ENCODE data around the gene ZNF236.

Gene ZNF236

DNA sequence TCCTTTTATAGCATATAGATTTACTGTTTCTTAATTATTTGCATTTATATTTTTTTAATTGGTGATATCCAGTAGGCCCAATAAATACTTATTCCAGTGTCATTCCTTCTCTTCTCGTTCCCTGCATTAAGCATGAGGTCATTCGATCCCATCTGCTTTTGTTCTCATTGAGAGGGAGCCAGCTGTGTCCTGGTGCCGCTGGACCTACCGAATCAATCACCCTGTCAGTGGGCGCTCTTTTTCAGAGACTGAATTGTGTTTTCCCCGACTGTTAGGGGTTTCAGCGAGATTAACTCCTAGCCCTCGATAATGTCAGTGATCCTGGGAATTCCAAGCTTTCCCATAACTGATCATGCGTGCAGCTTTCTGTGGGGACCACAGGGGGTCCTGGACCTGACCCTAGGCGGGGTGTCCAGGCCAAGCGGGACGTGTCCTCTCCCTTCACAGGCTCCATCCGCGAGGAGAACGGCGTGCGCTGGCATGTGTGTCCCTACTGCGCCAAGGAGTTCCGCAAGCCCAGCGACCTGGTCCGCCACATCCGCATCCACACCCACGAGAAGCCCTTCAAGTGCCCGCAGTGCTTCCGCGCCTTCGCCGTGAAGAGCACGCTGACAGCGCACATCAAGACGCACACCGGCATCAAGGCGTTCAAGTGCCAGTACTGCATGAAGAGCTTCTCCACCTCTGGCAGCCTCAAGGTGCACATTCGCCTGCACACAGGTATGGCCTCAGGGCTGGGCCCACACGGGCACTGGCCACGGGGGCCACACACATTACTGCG is 72.4 kb downstream of the ZNF236 start:
- Mint-ChIP-seq H3K9me3 (peaks cover 8% of the 10 kb centered on the region), H3K36me3 (ENCODE audit: low read depth) (peaks cover 93% of the 10 kb centered on the region), H3K4me1 (no peaks in the 10 kb centered on the region), H3K27ac (no peak overlapping the region), H3K4me3 (no peak overlapping the region), H3K27me3 (ENCODE audit: low read depth) (no peaks in the 10 kb centered on the region)
- TF ChIP-seq CTCF (IDR thresholded peaks at IDR 0.05; ENCODE audit: unreplicated experiment in 3 of 3), result no peak

DNA sequence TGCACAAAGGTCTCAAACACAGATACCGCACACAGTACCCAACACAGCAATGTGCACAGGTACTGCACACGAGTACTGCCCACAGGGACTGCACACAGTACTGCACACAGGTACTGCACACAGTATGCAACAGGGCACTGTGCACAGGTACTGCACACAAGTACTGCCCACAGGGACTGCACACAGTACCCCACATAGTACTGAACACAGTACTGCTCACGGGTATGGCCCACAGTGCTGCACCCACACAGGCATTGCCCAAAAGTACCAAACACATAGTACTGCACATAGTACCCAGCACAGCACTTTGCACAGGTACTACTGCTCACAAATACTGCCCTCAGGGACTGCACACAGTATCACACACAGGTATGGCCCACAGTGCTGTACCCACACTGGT is 73.1 kb downstream of the ZNF236 start:
- Mint-ChIP-seq H3K4me1 (no peaks in the 10 kb centered on the region), H3K4me3 (no peak overlapping the region), H3K27ac (no peak overlapping the region), H3K9me3 (peaks cover 8% of the 10 kb centered on the region), H3K27me3 (ENCODE audit: low read depth) (no peaks in the 10 kb centered on the region), H3K36me3 (ENCODE audit: low read depth) (peaks cover 92% of the 10 kb centered on the region)
- TF ChIP-seq CTCF (IDR thresholded peaks at IDR 0.05; ENCODE audit: unreplicated experiment in 3 of 3), result no peak

DNA sequence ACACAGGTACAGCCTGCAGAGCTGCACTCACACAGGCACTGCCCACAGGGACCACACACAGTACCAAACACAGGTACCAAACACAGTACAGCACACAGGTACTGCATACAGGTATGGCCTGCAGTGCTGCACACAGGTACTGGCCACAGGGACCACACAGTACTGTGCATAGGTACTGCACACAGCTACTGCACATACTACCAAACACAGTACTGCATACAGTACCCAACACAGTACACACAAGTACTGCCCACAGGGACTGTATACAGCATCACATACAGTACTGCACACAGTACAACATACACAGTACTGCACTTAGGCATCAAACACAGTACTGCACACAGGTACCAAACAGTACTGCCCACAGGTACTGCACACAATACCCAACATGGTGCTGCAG is 74.3 kb downstream of the ZNF236 start:
- Mint-ChIP-seq H3K9me3 (peaks cover 4% of the 10 kb centered on the region), H3K4me1 (no peaks in the 10 kb centered on the region), H3K36me3 (ENCODE audit: low read depth) (peaks cover 88% of the 10 kb centered on the region), H3K4me3 (no peak overlapping the region), H3K27ac (no peak overlapping the region), H3K27me3 (ENCODE audit: low read depth) (no peaks in the 10 kb centered on the region)
- TF ChIP-seq CTCF (IDR thresholded peaks at IDR 0.05; ENCODE audit: unreplicated experiment in 3 of 3), result no peak

- H3K27me3 Mint-ChIP-seq (ENCODE audit: low read depth), result no peaks in the 10 kb centered on the region
- TF ChIP-seq CTCF (IDR thresholded peaks at IDR 0.05; ENCODE audit: unreplicated experiment in 3 of 3), result no peak
- peaks cover 88% of the 10 kb centered on the region for H3K36me3 Mint-ChIP-seq (ENCODE audit: low read depth)
- no peak overlapping the region for H3K4me3 Mint-ChIP-seq
- H3K4me1 Mint-ChIP-seq, result no peaks in the 10 kb centered on the region
- H3K9me3 Mint-ChIP-seq, result peaks cover 2% of the 10 kb centered on the region
- no peak overlapping the region for H3K27ac Mint-ChIP-seq
These were observed 74.9 kb downstream of the ZNF236 start for GRCh38 chr18:76897257-76897656.

- Mint-ChIP-seq H3K27me3 (ENCODE audit: low read depth) (no peaks in the 10 kb centered on the region), H3K9me3 (peaks cover 2% of the 10 kb centered on the region), H3K4me1 (no peaks in the 10 kb centered on the region), H3K4me3 (no peak overlapping the region), H3K36me3 (ENCODE audit: low read depth) (peaks cover 68% of the 10 kb centered on the region), H3K27ac (no peak overlapping the region)
- TF ChIP-seq CTCF (IDR thresholded peaks at IDR 0.05; ENCODE audit: unreplicated experiment in 3 of 3), result no peak
These were observed 81.0 kb downstream of the ZNF236 start for GRCh38 chr18:76903386-76903785.

GRCh38 chr18:76905821-76906220 is 83.5 kb downstream of the ZNF236 start:
- H3K4me1 Mint-ChIP-seq, result no peaks in the 10 kb centered on the region
- no peaks in the 10 kb centered on the region for H3K27me3 Mint-ChIP-seq (ENCODE audit: low read depth)
- no peak overlapping the region for H3K27ac Mint-ChIP-seq
- no peak for TF ChIP-seq CTCF (IDR thresholded peaks at IDR 0.05; ENCODE audit: unreplicated experiment in 3 of 3)
- H3K4me3 Mint-ChIP-seq, result no peak overlapping the region
- H3K9me3 Mint-ChIP-seq, result peaks cover 1% of the 10 kb centered on the region
- H3K36me3 Mint-ChIP-seq (ENCODE audit: low read depth), result peaks cover 63% of the 10 kb centered on the region

All from nephron (organoid).